Panc1 (cell line): ENCODE results near the gene BRICD5. TPM values are rescaled to one million over a fixed set of nuclear protein-coding genes. Genes with fewer than 3 reads are reported as not detected.

Source experiments
- total RNA-seq: library from RNA; stranded (reverse); gene quantifications from one replicate; pipeline ENCODE4 v1.2.1, GENCODE V29; 2021; ENCODE audit not compliant: unreplicated experiment

BRICD5 gene
- total RNA-seq, 1 experiment from 2014 or later, result 8.7 TPM

Other genes starting within 250 kb of the BRICD5 start
- 2,794 TPM for gene RPS2, start 246.0 kb downstream of the BRICD5 start, total RNA-seq
- gene RNF151, start 244.0 kb downstream of the BRICD5 start, total RNA-seq, result not detected
- gene TBL3, start 238.8 kb downstream of the BRICD5 start, total RNA-seq, result 42.4 TPM
- gene NOXO1, start 229.4 kb downstream of the BRICD5 start, total RNA-seq, result 4.0 TPM
- 49.2 TPM for gene GFER, start 226.7 kb downstream of the BRICD5 start, total RNA-seq
- gene SYNGR3, start 220.9 kb downstream of the BRICD5 start, total RNA-seq, result 15.2 TPM
- gene ZNF598, start 201.0 kb downstream of the BRICD5 start, total RNA-seq, result 85.7 TPM
- gene NPW, start 191.1 kb downstream of the BRICD5 start, total RNA-seq, result 15.3 TPM
- gene NHERF2, start 184.0 kb downstream of the BRICD5 start, total RNA-seq, result 174 TPM
- 39.8 TPM for gene NTHL1, start 163.0 kb downstream of the BRICD5 start, total RNA-seq
- gene TSC2, start 162.9 kb downstream of the BRICD5 start, total RNA-seq, result 115 TPM
- 279 TPM for gene PKD1, start 75.0 kb downstream of the BRICD5 start, total RNA-seq
- 92.2 TPM for gene RAB26, start 62.2 kb downstream of the BRICD5 start, total RNA-seq
- gene TRAF7, start 55.1 kb downstream of the BRICD5 start, total RNA-seq, result 108 TPM
- 4.5 TPM for gene CASKIN1, start 14.3 kb downstream of the BRICD5 start, total RNA-seq
- 91.1 TPM for gene MLST8, start 5.4 kb downstream of the BRICD5 start, total RNA-seq
- gene PGP, start 4.0 kb upstream of the BRICD5 start, total RNA-seq, result 48.7 TPM
- gene E4F1, start 12.7 kb upstream of the BRICD5 start, total RNA-seq, result 50.8 TPM
- gene DNASE1L2, start 25.6 kb upstream of the BRICD5 start, total RNA-seq, result 4.4 TPM
- gene ECI1, start 40.7 kb upstream of the BRICD5 start, total RNA-seq, result 117 TPM
- 249 TPM for gene RNPS1, start 57.3 kb upstream of the BRICD5 start, total RNA-seq
- 58.4 TPM for gene ABCA3, start 129.9 kb upstream of the BRICD5 start, total RNA-seq
- gene CCNF, start 218.6 kb upstream of the BRICD5 start, total RNA-seq, result 35.8 TPM
- gene TEDC2, start 249.2 kb upstream of the BRICD5 start, total RNA-seq, result 25.0 TPM